Renal pelvis (tissue), 4 donors: ENCODE results near the gene C5AR1. TPM values are rescaled to one million over a fixed set of nuclear protein-coding genes. Genes with fewer than 3 reads are reported as not detected.
"Not testable (repeated sequence)": the region's sequence is repeated elsewhere in the genome, so short reads cannot be mapped to it uniquely, and the experiment has no call there.

Source experiments
- DNase-seq: peaks from one replicate; pipeline ENCODE4 v3.0.0-alpha.2; 2013
- polyA plus RNA-seq, 3 donors: library from polyadenylated mRNA; unstranded; fragments of 120-200 nt; gene quantifications; one replicate each; pipeline ENCODE4 v1.2.1, GENCODE V29; 2013; ENCODE audit not compliant: insufficient read length in 3 of 3

C5AR1 gene
- polyA plus RNA-seq, 3 donors, result 2.9 to 7.4 (median 7.1) TPM

DNA sequence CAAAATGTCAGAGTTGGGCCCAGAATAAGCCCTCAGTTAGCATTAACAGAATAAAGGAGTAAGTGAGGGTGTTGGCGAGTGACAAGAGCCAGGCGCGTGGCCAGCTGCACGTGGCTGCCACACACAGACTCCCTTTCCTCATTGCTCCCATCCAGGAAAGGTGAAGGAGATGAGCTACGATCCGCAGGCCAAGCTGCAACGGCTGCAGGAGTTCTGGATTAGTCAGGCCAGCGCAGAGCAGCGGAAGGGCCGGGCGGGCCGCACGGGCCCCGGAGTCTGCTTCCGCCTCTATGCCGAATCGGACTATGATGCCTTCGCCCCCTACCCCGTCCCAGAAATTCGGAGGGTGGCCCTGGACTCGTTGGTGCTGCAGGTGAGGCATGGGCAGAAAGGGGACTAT lies 52.7 kb downstream of the C5AR1 start:
- no peak for DNase-seq

DNA sequence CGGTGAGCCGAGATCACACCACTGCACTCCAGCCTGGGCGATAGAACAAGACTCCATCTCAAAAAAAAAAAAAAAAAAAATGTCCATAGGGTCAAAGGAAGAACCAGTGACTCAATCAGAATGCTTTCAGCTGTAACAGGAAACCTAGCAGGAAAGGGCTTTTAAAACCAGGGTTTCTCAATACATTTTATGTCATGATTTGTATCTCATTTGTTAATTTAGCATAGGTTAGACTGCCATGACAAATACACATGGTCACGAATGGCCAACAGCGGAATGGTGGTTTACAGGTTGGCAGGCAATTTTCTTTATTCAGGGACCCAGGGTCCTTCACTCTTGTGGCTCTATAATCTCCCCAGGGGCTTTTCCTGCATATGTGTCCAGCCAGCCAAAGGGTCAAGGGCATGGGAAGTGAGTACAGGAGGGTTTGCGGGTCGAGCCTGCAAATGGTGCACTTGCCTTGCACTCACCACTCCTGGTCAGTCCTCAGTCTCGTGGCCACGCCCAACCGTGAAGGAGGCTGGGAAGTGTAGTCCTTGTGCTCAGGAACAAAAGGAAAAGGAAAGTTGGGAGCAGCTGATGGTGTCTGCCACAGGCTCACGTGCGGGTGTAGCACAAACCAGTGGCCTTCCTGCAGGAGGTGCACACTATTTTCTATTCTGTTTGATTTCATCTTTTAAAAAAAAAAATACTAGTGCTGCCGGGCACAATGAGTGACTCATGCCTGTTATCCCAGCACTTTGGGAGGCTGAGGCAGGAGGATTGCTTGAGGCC lies 54.3 kb downstream of the C5AR1 start:
- DNase-seq, result no peak

DNA sequence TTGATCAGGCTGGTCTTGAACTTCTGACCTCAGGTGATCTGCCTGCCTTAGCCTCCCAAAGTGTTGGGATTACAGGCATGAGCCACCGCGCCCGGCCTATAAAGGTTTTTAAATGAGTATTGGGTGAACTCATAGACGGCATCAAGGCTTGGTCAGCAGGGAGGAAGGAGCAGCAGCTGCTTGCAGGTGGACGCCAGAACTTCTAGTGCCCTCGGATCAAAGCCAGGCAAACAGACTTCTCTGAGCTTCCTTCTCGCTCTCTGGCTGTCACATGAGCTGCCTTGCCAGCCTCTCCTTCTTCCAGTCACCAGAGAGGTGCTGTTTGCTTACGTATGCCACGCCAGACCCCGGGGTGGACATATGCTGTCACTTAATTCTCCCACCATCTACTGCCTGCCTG lies 55.8 kb downstream of the C5AR1 start:
- not testable (repeated sequence) for DNase-seq

DNA sequence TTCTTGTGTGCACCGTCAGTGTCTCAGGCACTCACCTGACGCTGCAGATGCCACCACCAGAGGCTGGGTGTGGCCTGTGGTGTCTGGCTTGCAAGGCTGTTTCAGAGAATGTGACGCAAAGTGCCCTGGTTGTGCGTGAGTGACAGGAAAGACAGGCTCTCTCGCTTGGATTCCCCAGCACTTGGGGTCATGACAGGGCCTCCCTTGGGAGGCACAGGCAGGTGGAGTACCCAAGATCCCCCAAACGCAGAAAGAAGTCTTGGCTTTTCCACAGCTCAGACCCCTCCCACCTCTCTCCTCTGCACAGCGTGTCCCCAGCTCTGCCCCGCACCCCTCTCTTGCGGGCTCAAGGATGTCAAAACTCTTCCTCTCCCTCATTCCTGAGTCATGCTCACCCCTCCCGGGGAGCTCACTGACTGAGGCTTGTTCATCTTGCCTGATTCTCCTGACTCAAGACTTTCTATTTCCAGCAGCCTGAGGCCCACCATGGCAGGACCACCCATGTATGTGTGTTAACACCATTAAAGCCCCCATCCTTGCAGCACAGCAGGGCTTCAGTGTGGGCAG lies 60.5 kb downstream of the C5AR1 start:
- DNase-seq, result no peak

GRCh38 chr19:47371261-47371660 lies 61.6 kb downstream of the C5AR1 start:
- no peak for DNase-seq

Other genes with a start within 250 kb of the C5AR1 start
- gene ZC3H4, start 196.1 kb upstream of the C5AR1 start, polyA plus RNA-seq, result 10 to 100 TPM; 36.5 to 39.4 (median 39.1) TPM
- gene SAE1, start 179.0 kb upstream of the C5AR1 start, polyA plus RNA-seq, result 100 to 1,000 TPM; 111 to 136 (median 112) TPM
- gene BBC3, start 78.7 kb upstream of the C5AR1 start, polyA plus RNA-seq, result 1 to 10 TPM; 1.9 to 2.5 (median 2.4) TPM
- 10 to 100 TPM; 25.8 to 30.2 (median 26.0) TPM for gene CCDC9, start 53.3 kb upstream of the C5AR1 start, polyA plus RNA-seq
- gene INAFM1, start 35.0 kb upstream of the C5AR1 start, polyA plus RNA-seq, result 10 to 100 TPM in 2 of 3 donors, 1 to 10 TPM in 1; 8.4 to 12.4 (median 11.1) TPM
- gene C5AR2, start 22.3 kb downstream of the C5AR1 start, polyA plus RNA-seq, result under 1 TPM; 0.28 to 0.47 (median 0.35) TPM
- gene DHX34, start 39.5 kb downstream of the C5AR1 start, polyA plus RNA-seq, result 10 to 100 TPM; 18.3 to 20.4 (median 18.4) TPM
- gene MEIS3, start 109.7 kb downstream of the C5AR1 start, polyA plus RNA-seq, result 10 to 100 TPM; 16.6 to 24.1 (median 17.7) TPM
- gene SLC8A2, start 162.0 kb downstream of the C5AR1 start, polyA plus RNA-seq, result under 1 TPM in 2 of 3 donors, not detected in 1; 0.21 to 0.28 TPM
- gene KPTN, start 174.4 kb downstream of the C5AR1 start, polyA plus RNA-seq, result 10 to 100 TPM; 13.8 to 15.9 (median 14.6) TPM
- 100 to 1,000 TPM; 152 to 174 (median 169) TPM for gene NAPA, start 205.2 kb downstream of the C5AR1 start, polyA plus RNA-seq